Parathyroid adenoma (tissue), 2 donors: ENCODE results near the gene DIP2C.

Source experiments
- H2AFZ ChIP-seq: fragments of 300-600 bp; sonication (generic); one replicate; pipeline ENCODE4 v1.7.0; 2017; ENCODE audit warnings: antibody characterized with exemption, mild to moderate bottlenecking
- H3K27ac ChIP-seq: fragments of 300-600 bp; sonication (generic); one replicate; pipeline ENCODE4 v1.7.0; 2017
- H3K27me3 ChIP-seq: fragments of 300-600 bp; sonication (generic); one replicate; pipeline ENCODE4 v1.7.0; 2017; ENCODE audit warnings: low read length; ENCODE audit not compliant: control insufficient read depth, insufficient read depth
- H3K36me3 ChIP-seq: fragments of 300-600 bp; sonication (generic); one replicate; pipeline ENCODE4 v1.7.0; 2017; ENCODE audit warnings: low read length; ENCODE audit not compliant: control insufficient read depth, insufficient read depth
- H3K4me1 ChIP-seq: fragments of 300-600 bp; sonication (generic); one replicate; pipeline ENCODE4 v1.7.0; 2017; ENCODE audit warnings: control low read depth
- H3K4me2 ChIP-seq: fragments of 300-600 bp; sonication (generic); one replicate; pipeline ENCODE4 v1.7.0; 2017; ENCODE audit warnings: low read length
- H3K4me3 ChIP-seq: fragments of 300-600 bp; sonication (generic); one replicate; pipeline ENCODE4 v1.7.0; 2017; ENCODE audit warnings: low read depth, low read length
- H3K79me2 ChIP-seq: fragments of 300-600 bp; sonication (generic); one replicate; pipeline ENCODE4 v1.7.0; 2017; ENCODE audit warnings: control low read depth
- H3K9ac ChIP-seq: fragments of 300-600 bp; sonication (generic); one replicate; pipeline ENCODE4 v1.7.0; 2017; ENCODE audit warnings: mild to moderate bottlenecking
- H3K9me3 ChIP-seq: fragments of 300-600 bp; sonication (generic); one replicate; pipeline ENCODE4 v1.7.0; 2017; ENCODE audit warnings: low read length; ENCODE audit not compliant: control insufficient read depth
- TF ChIP-seq, protein P1 (sequence below): fragments of 300-600 bp; sonication (generic); IDR thresholded peaks from one replicate; pipeline ENCODE4 v1.7.0; 2017; ENCODE audit warnings: antibody characterized with exemption, mild to moderate bottlenecking
- donor health status: primary hyperparathyroidism.

Gene DIP2C

GRCh38 chr10:488081-488932 is 201.2 kb downstream of the DIP2C start:
- no peak overlapping the region for H3K4me2 ChIP-seq
- no peaks in the 10 kb centered on the region for H3K36me3 ChIP-seq
- peaks cover 17% of the 10 kb centered on the region for H3K79me2 ChIP-seq
- H3K27ac ChIP-seq: no peak overlapping the region
- H3K4me3 ChIP-seq: no peak overlapping the region
- H3K27me3 ChIP-seq: no peaks in the 10 kb centered on the region
- no peak overlapping the region for H2AFZ ChIP-seq
- H3K9ac ChIP-seq: no peak overlapping the region
- H3K9me3 ChIP-seq: no peaks in the 10 kb centered on the region
- TF ChIP-seq, protein P1, sequence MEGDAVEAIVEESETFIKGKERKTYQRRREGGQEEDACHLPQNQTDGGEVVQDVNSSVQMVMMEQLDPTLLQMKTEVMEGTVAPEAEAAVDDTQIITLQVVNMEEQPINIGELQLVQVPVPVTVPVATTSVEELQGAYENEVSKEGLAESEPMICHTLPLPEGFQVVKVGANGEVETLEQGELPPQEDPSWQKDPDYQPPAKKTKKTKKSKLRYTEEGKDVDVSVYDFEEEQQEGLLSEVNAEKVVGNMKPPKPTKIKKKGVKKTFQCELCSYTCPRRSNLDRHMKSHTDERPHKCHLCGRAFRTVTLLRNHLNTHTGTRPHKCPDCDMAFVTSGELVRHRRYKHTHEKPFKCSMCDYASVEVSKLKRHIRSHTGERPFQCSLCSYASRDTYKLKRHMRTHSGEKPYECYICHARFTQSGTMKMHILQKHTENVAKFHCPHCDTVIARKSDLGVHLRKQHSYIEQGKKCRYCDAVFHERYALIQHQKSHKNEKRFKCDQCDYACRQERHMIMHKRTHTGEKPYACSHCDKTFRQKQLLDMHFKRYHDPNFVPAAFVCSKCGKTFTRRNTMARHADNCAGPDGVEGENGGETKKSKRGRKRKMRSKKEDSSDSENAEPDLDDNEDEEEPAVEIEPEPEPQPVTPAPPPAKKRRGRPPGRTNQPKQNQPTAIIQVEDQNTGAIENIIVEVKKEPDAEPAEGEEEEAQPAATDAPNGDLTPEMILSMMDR: no peak
- H3K4me1 ChIP-seq: no peaks in the 10 kb centered on the region

GRCh38 chr10:486666-487322 is 202.7 kb downstream of the DIP2C start:
- H2AFZ ChIP-seq: no peak overlapping the region
- no peak overlapping the region for H3K9ac ChIP-seq
- no peaks in the 10 kb centered on the region for H3K9me3 ChIP-seq
- no peak overlapping the region for H3K27ac ChIP-seq
- TF ChIP-seq, protein P1: no peak
- H3K4me2 ChIP-seq: no peak overlapping the region
- no peaks in the 10 kb centered on the region for H3K27me3 ChIP-seq
- H3K79me2 ChIP-seq: peaks cover 15% of the 10 kb centered on the region
- no peak overlapping the region for H3K4me3 ChIP-seq
- H3K4me1 ChIP-seq: no peaks in the 10 kb centered on the region
- H3K36me3 ChIP-seq: no peaks in the 10 kb centered on the region

GRCh38 chr10:486206-486605 is 203.3 kb downstream of the DIP2C start:
- TF ChIP-seq, protein P1: no peak
- H3K27ac ChIP-seq: no peak overlapping the region

DNA sequence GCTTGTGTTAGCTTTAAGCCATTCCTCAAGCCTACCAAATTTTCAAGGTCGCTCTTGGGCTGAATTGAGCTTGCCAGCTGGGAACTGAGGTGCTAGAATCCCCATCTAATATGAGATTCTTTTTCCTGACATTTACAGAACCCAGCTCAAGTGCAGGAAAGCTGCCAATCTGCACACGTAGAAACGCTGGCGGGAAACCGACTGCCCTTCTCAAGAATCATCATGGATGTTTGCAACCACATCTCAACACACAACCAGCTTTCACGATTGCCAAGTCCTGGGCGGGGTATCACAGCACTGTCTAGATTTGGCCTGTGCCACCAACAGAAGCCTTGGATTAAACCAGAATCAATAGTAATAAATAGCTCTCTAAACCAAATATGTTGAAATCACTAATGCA is 203.7 kb downstream of the DIP2C start:
- peaks cover 20% of the 10 kb centered on the region for H3K79me2 ChIP-seq
- H3K36me3 ChIP-seq: no peaks in the 10 kb centered on the region
- H3K4me3 ChIP-seq: no peak overlapping the region
- H2AFZ ChIP-seq: no peak overlapping the region
- H3K27ac ChIP-seq: no peak overlapping the region
- no peaks in the 10 kb centered on the region for H3K27me3 ChIP-seq
- H3K9me3 ChIP-seq: no peaks in the 10 kb centered on the region
- TF ChIP-seq, protein P1: no peak
- no peak overlapping the region for H3K9ac ChIP-seq
- no peak overlapping the region for H3K4me2 ChIP-seq
- H3K4me1 ChIP-seq: no peaks in the 10 kb centered on the region

More at GRCh38 chr10:486206-486605, 203.3 kb downstream of the DIP2C start:
- Histone ChIP-seq H3K4me1 (no peaks in the 10 kb centered on the region), H2AFZ (no peak overlapping the region), H3K9ac (no peak overlapping the region), H3K36me3 (no peaks in the 10 kb centered on the region), H3K9me3 (no peaks in the 10 kb centered on the region), H3K4me3 (no peak overlapping the region), H3K4me2 (no peak overlapping the region), H3K27me3 (no peaks in the 10 kb centered on the region), H3K79me2 (peaks cover 16% of the 10 kb centered on the region)
